Measurements from ENCODE around the gene GKN2.

- TF ChIP-seq CTCF (IDR thresholded peaks at IDR 0.05) (no peak), RAD21 (IDR thresholded peaks at IDR 0.05; ENCODE audit: low read length) (no peak), MXI1 (IDR thresholded peaks at IDR 0.05; ENCODE audit: low read depth, low read length) (no peak), TEAD4 (IDR thresholded peaks at IDR 0.05; ENCODE audit: borderline replicate concordance, insufficient read depth) (no peak), EP300 (IDR thresholded peaks at IDR 0.05; ENCODE audit: borderline replicate concordance in 1 of 2, low read depth in 1 of 2, low read length in 1 of 2) (no peak), POLR2AphosphoS5 (IDR thresholded peaks at IDR 0.05; ENCODE audit: low read depth, low read length) (no peak), USF2 (IDR thresholded peaks at IDR 0.05; ENCODE audit: borderline replicate concordance, low read depth, low read length) (no peak), REST (IDR thresholded peaks at IDR 0.05; ENCODE audit: low read depth, low read length) (no peak), RCOR1 (IDR thresholded peaks at IDR 0.05; ENCODE audit: low read length) (no peak), CHD2 (IDR thresholded peaks at IDR 0.05; ENCODE audit: low read length, partially characterized antibody) (no peak), ZBTB33 (IDR thresholded peaks at IDR 0.05; ENCODE audit: borderline replicate concordance, low read depth) (no peak), FOXM1 (IDR thresholded peaks at IDR 0.05; ENCODE audit: low read depth) (no peak), EZH2phosphoT487 (IDR thresholded peaks at IDR 0.05; ENCODE audit: borderline replicate concordance, low read depth) (no peak), GABPA (IDR thresholded peaks at IDR 0.05; ENCODE audit: low read depth) (no peak)
Measured at GRCh38 chr2:68916226-68916625, 36.5 kb downstream of the GKN2 start.
